CD4-positive, alpha-beta memory T cell (primary cell): Measurements from ENCODE around the gene HOXB4. TPM values are rescaled to one million over a fixed set of nuclear protein-coding genes. Genes with fewer than 3 reads are reported as not detected.

Experiments used
- CTCF ChIA-PET: fragments of 350-600 bp; sonication (Branson Sonifier 250); formaldehyde crosslinking; loops from one replicate; lab custom pipeline; 2021; ENCODE audit warnings: inconsistent platforms; ENCODE audit not compliant: partially characterized antibody; lab: Charles Lee
- POLR2A ChIA-PET: fragments of 350-600 bp; sonication (Branson Sonifier 250); formaldehyde crosslinking; loops from one replicate; lab custom pipeline; 2021; ENCODE audit not compliant: partially characterized antibody; lab: Charles Lee
- DNase-seq, 5 donors: peaks; one replicate each; pipeline versions ENCODE4 v3.0.0 to v3.0.0-alpha.2; 2020 to 2022; ENCODE audit warnings: mixed read lengths in 1 of 5
- H3K27ac ChIP-seq: one replicate; pipeline ENCODE4 v1.7.0; 2013; ENCODE audit warnings: low read depth, low read length
- H3K27me3 ChIP-seq: 2 replicates; pipeline ENCODE4 v1.7.0; 2013; ENCODE audit warnings: mild to moderate bottlenecking, low read length, moderate library complexity; ENCODE audit not compliant: insufficient read depth
- H3K36me3 ChIP-seq: 2 replicates; pipeline ENCODE4 v1.7.0; 2013; ENCODE audit warnings: mild to moderate bottlenecking, low read length, moderate library complexity; ENCODE audit not compliant: insufficient read depth
- H3K4me1 ChIP-seq: 2 replicates; pipeline ENCODE4 v1.7.0; 2013; ENCODE audit warnings: mild to moderate bottlenecking, low read length, moderate library complexity; ENCODE audit not compliant: insufficient read depth
- H3K4me3 ChIP-seq, 2 donors: one replicate each; pipeline ENCODE4 v1.7.0; 2013; ENCODE audit warnings: low read length in 2 of 2, mild to moderate bottlenecking in 1 of 2
- H3K9me3 ChIP-seq, 2 donors: one replicate each; pipeline ENCODE4 v1.7.0; 2013; ENCODE audit warnings: low read length in 2 of 2, control low read depth in 1 of 2; ENCODE audit not compliant: control insufficient read depth in 1 of 2
- H3K27ac Mint-ChIP-seq, 7 donors: one replicate each; pipeline ENCODE4 v1.8.0; 2020 to 2021; ENCODE audit warnings: mixed read lengths in 7 of 7, mild to moderate bottlenecking in 6 of 7, inconsistent platforms in 3 of 7, moderate library complexity in 3 of 7
- H3K27me3 Mint-ChIP-seq, 2 donors: one replicate each; pipeline ENCODE4 v1.8.0; 2020 to 2021; ENCODE audit warnings: mixed read lengths in 2 of 2
- H3K36me3 Mint-ChIP-seq, 2 donors: one replicate each; pipeline ENCODE4 v1.8.0; 2020 to 2021; ENCODE audit warnings: mixed read lengths in 2 of 2, inconsistent platforms in 1 of 2, mild to moderate bottlenecking in 1 of 2
- H3K4me1 Mint-ChIP-seq, 4 donors: one replicate each; pipeline ENCODE4 v1.8.0; 2020 to 2021; ENCODE audit warnings: mixed read lengths in 4 of 4, mild to moderate bottlenecking in 1 of 4
- H3K4me3 Mint-ChIP-seq, 8 donors: one replicate each; pipeline ENCODE4 v1.8.0; 2020 to 2021; ENCODE audit warnings: mixed read lengths in 8 of 8, mild to moderate bottlenecking in 7 of 8, moderate library complexity in 6 of 8, inconsistent platforms in 3 of 8
- H3K9me3 Mint-ChIP-seq, 8 donors: one replicate each; pipeline ENCODE4 v1.8.0; 2020 to 2021; ENCODE audit warnings: mixed read lengths in 8 of 8, mild to moderate bottlenecking in 5 of 8, inconsistent platforms in 3 of 8, moderate library complexity in 1 of 8
- intact Hi-C: fragments of 100-400 bp; cut with micrococcal nuclease; formaldehyde crosslinking; loops from one replicate; pipeline ENCODE4 v1.15.1; 2023
- polyA plus RNA-seq, 2 donors: library from polyadenylated mRNA; unstranded; fragments of 300-500 nt; fragmentation: Illumina TruSeq; gene quantifications; one replicate each; pipeline ENCODE4 v1.2.3, GENCODE V29; 2021
- total RNA-seq, 2 experiments: library from RNA; stranded (reverse); gene quantifications; one replicate each; pipeline ENCODE4 v1.2.3, GENCODE V29; 2021

Gene HOXB4
- total RNA-seq, result 1 to 10 TPM; 3.1 to 4.5 TPM
- under 1 TPM; 0.11 to 0.13 TPM for polyA plus RNA-seq

DNA sequence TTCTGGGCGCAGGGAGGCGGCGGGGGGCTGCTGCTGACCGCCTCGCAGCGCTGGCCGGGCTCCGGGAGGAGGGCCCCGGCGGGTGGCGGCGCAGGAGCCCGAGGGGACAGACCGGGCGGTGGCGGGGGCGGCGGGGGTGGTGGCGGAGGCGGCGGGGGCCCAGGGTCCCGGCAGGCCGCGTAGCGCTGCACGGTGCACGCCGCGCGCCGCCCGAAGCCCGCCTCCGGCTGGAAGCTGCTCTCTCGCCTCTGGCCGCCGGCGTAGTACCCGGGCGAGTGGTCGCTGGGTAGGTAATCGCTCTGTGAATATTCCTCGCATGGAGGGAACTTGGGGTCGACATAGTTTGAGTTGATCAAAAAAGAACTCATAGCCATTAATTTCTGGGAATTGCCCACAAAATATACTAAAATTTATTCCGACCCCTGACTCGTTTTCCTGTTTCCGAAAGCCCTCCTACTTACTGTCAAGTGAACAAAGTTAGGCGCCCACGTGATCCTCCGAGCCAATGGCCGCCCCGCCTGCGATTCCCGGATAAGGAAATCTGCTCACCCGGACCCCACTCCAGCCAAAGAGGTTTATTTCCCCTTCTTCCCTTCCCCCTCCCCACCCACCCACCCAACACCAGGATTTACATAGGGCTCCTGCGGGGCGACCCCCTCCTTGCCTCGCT is at the start of gene HOXB4:
HOXB4 (minus strand) TSS at position 405 of the 670 bp plus-strand sequence; CDS start at position 374, 31 bp downstream.
- H3K27ac Mint-ChIP-seq, result peak within 1 kb of the TSS; percentile 87 to 95 (median 91)
- peak; percentile 60 to 80 (median 64) for DNase-seq
- H3K27ac ChIP-seq, result peak within 1 kb of the TSS; percentile 54
- intact Hi-C loops, result loop anchor here (1.0 kb wide), 1 partner anchor 35 kb away; no protein-coding TSS in a partner anchor
- H3K36me3 Mint-ChIP-seq, result peaks cover 3 to 12% of the 10 kb centered on the region in 2 donors
- H3K4me1 Mint-ChIP-seq, result peaks cover 16 to 65% (median 41%) of the 10 kb centered on the region in 4 donors
- peak within 1 kb of the TSS; percentile 90 to 97 (median 93) for H3K4me3 Mint-ChIP-seq
- peaks cover 52% of the 10 kb centered on the region for H3K4me1 ChIP-seq
- no peaks in the 10 kb centered on the region for H3K36me3 ChIP-seq
- ChIA-PET POLR2A (interaction anchor here (0.6 to 2.5 kb wide), 9 partner anchors 8 to 86 kb away, joined by 3 to 8 read pairs (median 5); no protein-coding TSS in a partner anchor), CTCF (interaction anchor here (0.6 to 0.9 kb wide), 2 partner anchors 87 to 242 kb away, joined by 3 to 4 read pairs; no protein-coding TSS in a partner anchor)
- no peaks in the 10 kb centered on the region for H3K9me3 Mint-ChIP-seq
- no peaks in the 10 kb centered on the region for H3K9me3 ChIP-seq
- H3K27me3 ChIP-seq, result peaks cover 14% of the 10 kb centered on the region
- peaks cover 27 to 39% of the 10 kb centered on the region in 2 donors for H3K27me3 Mint-ChIP-seq
- H3K4me3 ChIP-seq, result peak within 1 kb of the TSS; percentile 44 to 64

- peak overlapping the region in 1 of 7 donors; percentile 27 for H3K27ac Mint-ChIP-seq
- H3K4me1 Mint-ChIP-seq, result peaks cover 8 to 35% (median 8%) of the 10 kb centered on the region in 4 donors
- no peaks in the 10 kb centered on the region for H3K36me3 ChIP-seq
- intact Hi-C loops, result no loop called here
- peaks cover 28% of the 10 kb centered on the region for H3K4me1 ChIP-seq
- H3K9me3 Mint-ChIP-seq, result peaks cover 0 to 1% (median 0%) of the 10 kb centered on the region in 8 donors
- H3K4me3 Mint-ChIP-seq, result peak overlapping the region in 7 of 8 donors; percentile 36 to 87 (median 49)
- DNase-seq, result no peak
- H3K9me3 ChIP-seq, result no peaks in the 10 kb centered on the region
- ChIA-PET POLR2A (no interaction called here), CTCF (interaction anchor here (5.0 kb wide), 1 partner anchor 9 kb away, joined by 31 read pairs; no protein-coding TSS in a partner anchor)
- H3K27me3 Mint-ChIP-seq, result peaks cover 62 to 78% of the 10 kb centered on the region in 2 donors
- H3K4me3 ChIP-seq, result no peak overlapping the region
- no peaks in the 10 kb centered on the region for H3K36me3 Mint-ChIP-seq
- H3K27me3 ChIP-seq, result peaks cover 56% of the 10 kb centered on the region
- no peak overlapping the region for H3K27ac ChIP-seq
Measured at GRCh38 chr17:48627118-48627597, 49.0 kb upstream of the HOXB4 start.

DNA sequence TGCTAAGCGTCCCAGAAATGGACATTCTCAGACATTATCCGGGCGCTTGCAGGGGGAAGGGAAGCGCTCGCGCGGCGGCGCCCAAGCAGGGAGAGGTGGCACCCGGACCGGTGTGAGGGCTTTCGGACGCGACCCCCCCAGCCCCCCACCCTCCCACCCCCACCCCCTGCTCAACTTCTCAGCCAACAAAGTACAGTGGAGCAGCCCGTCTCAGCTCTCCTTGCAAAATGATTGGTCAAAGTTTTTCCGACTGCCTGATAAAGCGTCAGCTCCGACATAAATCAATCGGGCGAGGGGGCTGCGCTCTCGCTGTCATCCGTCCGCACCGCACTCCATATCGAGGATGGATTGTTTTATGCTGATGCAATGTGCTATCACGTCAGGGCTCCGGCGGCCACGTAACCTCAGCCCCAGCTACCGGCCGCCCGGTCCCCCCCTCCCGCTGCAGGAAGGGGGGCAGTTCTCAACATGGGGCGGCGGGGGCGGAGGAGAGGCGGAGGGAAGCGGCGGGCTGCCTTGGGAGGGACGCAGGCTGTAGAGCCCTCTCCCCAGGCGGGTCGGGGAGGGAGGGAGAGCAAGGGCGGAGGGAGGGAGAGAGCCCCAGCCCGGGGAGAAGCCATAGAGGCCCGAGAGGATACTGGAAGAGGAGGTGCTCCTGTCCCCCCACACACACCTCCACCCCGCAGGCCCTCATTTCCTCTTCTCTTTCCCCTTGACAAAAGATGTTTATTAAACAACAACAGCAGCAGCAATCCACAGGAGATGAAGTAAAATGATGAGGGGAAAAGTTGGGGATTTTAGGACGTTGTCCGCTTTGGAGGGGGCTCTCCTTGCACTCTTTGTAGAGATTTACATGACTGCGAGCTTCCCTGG is 48.3 kb upstream of the HOXB4 start, which contains the start of gene HOXB9:
HOXB9 (minus strand) TSS at position 114 of the 873 bp plus-strand sequence; CDS start at position 25, 89 bp downstream.
- Mint-ChIP-seq H3K4me3 (peak within 1 kb of the TSS; percentile 79 to 89 (median 84)), H3K36me3 (no peaks in the 10 kb centered on the region), H3K27me3 (peaks cover 68 to 80% of the 10 kb centered on the region in 2 donors), H3K27ac (peak within 1 kb of the TSS in 4 of 7 donors; percentile 18 to 68 (median 56)), H3K4me1 (peaks cover 8 to 35% (median 8%) of the 10 kb centered on the region in 4 donors), H3K9me3 (peaks cover 0 to 1% (median 0%) of the 10 kb centered on the region in 8 donors)
- Histone ChIP-seq H3K27ac (no peak within 1 kb of the TSS), H3K27me3 (peaks cover 63% of the 10 kb centered on the region), H3K4me1 (peaks cover 28% of the 10 kb centered on the region), H3K4me3 (peak within 1 kb of the TSS in 1 of 2 donors; percentile 44), H3K9me3 (no peaks in the 10 kb centered on the region), H3K36me3 (no peaks in the 10 kb centered on the region)
- intact Hi-C loops, result no loop called here
- ChIA-PET POLR2A (interaction anchor here (0.7 to 1.4 kb wide), 2 partner anchors 12 to 33 kb away, joined by 3 to 5 read pairs; partner anchors contain the start of gene HOXB5), CTCF (interaction anchor here (1.8 to 5.0 kb wide), 2 partner anchors 9 to 12 kb away, joined by 6 to 31 read pairs; no protein-coding TSS in a partner anchor)
- DNase-seq, result peak in 2 of 5 donors; percentile 39 to 61

GRCh38 chr17:48625495-48626244 is 47.5 kb upstream of the HOXB4 start:
- ChIA-PET CTCF (interaction anchor here (1.8 to 5.0 kb wide), 2 partner anchors 10 to 11 kb away, joined by 6 to 31 read pairs; no protein-coding TSS in a partner anchor), POLR2A (interaction anchor here (0.5 to 1.4 kb wide), 8 partner anchors 11 to 378 kb away, joined by 3 to 6 read pairs (median 3); partner anchors contain the start of gene HOXB5)
- Mint-ChIP-seq H3K4me1 (peaks cover 8 to 35% (median 8%) of the 10 kb centered on the region in 4 donors), H3K36me3 (no peaks in the 10 kb centered on the region), H3K9me3 (peaks cover 0 to 1% (median 0%) of the 10 kb centered on the region in 8 donors), H3K4me3 (peak overlapping the region; percentile 69 to 89 (median 84)), H3K27ac (peak overlapping the region in 2 of 7 donors; percentile 18 to 62), H3K27me3 (peaks cover 69 to 80% of the 10 kb centered on the region in 2 donors)
- peaks cover 28% of the 10 kb centered on the region for H3K4me1 ChIP-seq
- intact Hi-C loops, result loop anchor here (2.0 kb wide), 1 partner anchor 15 kb away; the partner anchor contains the start of gene HOXB7
- H3K4me3 ChIP-seq, result peak overlapping the region in 1 of 2 donors; percentile 44
- H3K27me3 ChIP-seq, result peaks cover 70% of the 10 kb centered on the region
- H3K27ac ChIP-seq, result no peak overlapping the region
- H3K36me3 ChIP-seq, result no peaks in the 10 kb centered on the region
- H3K9me3 ChIP-seq, result no peaks in the 10 kb centered on the region
- DNase-seq, result peak in 3 of 5 donors; percentile 39 to 59 (median 48)

DNA sequence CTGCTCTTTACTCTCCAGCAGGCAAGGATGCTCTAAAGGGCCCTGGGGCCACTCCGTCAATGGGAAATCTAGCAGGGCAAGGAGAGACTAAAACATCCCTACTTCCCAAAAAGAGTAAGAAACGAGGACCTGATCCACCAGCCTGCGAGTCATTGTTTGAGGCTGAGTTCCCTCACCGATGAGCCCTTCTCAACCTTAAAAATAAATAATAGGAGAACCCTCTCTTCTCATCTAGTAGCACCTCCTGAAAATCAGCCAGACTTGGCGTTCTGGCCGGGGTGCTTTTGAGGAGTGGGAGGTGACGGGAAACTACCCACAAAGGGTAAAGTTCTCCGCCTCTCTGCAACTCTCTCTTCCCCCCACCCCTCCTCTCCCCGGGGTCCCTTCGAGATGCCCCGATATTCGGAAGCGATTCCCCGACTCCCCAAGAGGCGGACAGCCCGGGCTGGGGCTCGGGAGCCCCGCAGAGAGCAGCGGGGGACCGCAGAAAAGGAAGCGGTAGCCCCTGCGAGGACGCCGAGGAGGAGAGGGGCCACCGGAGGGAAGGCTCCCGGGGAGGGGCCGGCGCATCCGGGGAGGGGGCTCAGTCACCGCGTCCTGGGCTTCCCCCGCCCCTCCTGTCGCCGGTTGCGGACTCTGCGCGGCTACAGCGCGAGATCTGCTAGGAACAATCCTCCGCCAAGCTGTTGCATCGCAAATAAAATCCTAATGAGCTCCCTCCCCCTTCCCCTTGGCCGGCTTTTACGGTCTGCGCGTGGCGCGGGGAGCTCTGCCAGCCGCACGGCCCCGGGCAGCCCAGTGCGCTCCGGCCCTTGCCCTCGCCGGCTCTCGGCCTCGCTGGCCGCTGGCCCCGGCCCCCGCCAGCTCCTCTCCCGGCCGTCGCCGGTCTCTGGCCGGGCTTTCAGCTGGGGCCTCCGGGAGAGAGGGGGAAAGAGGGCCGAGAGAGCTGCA is 46.7 kb upstream of the HOXB4 start:
- DNase-seq, result peak in 1 of 5 donors; percentile 47
- H3K27ac Mint-ChIP-seq, result peak overlapping the region in 1 of 7 donors; percentile 48

More for the DNA sequence above, 46.7 kb upstream of the HOXB4 start:
- Histone ChIP-seq H3K4me3 (peak overlapping the region in 1 of 2 donors; percentile 44), H3K4me1 (peaks cover 28% of the 10 kb centered on the region), H3K36me3 (no peaks in the 10 kb centered on the region), H3K27ac (no peak overlapping the region), H3K27me3 (peaks cover 78% of the 10 kb centered on the region), H3K9me3 (no peaks in the 10 kb centered on the region)
- peaks cover 8 to 35% (median 8%) of the 10 kb centered on the region in 4 donors for H3K4me1 Mint-ChIP-seq
- intact Hi-C loops, result loop anchor here (2.0 kb wide), 1 partner anchor 14 kb away; the partner anchor contains the start of gene HOXB7
- peak overlapping the region in 7 of 8 donors; percentile 24 to 89 (median 84) for H3K4me3 Mint-ChIP-seq
- H3K9me3 Mint-ChIP-seq, result peaks cover 0 to 1% (median 0%) of the 10 kb centered on the region in 8 donors
- peaks cover 66 to 80% of the 10 kb centered on the region in 2 donors for H3K27me3 Mint-ChIP-seq
- POLR2A ChIA-PET, result interaction anchor here (0.5 to 1.4 kb wide), 8 partner anchors 11 to 377 kb away, joined by 3 to 6 read pairs (median 3); partner anchors contain the start of genes HOXB5 and HOXB6
- no peaks in the 10 kb centered on the region for H3K36me3 Mint-ChIP-seq
- CTCF ChIA-PET, result interaction anchor here (0.6 to 5.0 kb wide), 5 partner anchors 11 to 273 kb away, joined by 3 to 31 read pairs (median 6); partner anchors contain the start of genes HOXB5 and HOXB8
